ENCODE results near the gene OR8B3. TPM values are rescaled to one million over a fixed set of nuclear protein-coding genes. Genes with fewer than 3 reads are reported as not detected.

OR8B3 gene
- polyA plus RNA-seq, 1 donor (not counting 4 experiments of a cell fraction or from before 2014, with no cell fraction given), result not detected

GRCh38 chr11:124442442-124442841 lies 43.6 kb upstream of the OR8B3 start:
- no peak for DNase-seq (ENCODE audit: low read depth, low spot score)
- H3K79me2 ChIP-seq (ENCODE audit: control insufficient read depth, insufficient read depth, low read length), result no peaks in the 10 kb centered on the region
- H3K9me3 ChIP-seq (ENCODE audit: control insufficient read depth, low read depth, low read length), result no peaks in the 10 kb centered on the region
- no peaks in the 10 kb centered on the region for H3K9me1 ChIP-seq (ENCODE audit: control insufficient read depth, extremely low read depth, insufficient read depth, low read length)
- no peak overlapping the region for H3K9ac ChIP-seq (ENCODE audit: control insufficient read depth, extremely low read depth, insufficient read depth, low read length)
- H3K4me1 ChIP-seq (ENCODE audit: control insufficient read depth, extremely low read depth, insufficient read depth, low read length), result no peaks in the 10 kb centered on the region
- no peak overlapping the region for H3K27ac ChIP-seq (ENCODE audit: control insufficient read depth, insufficient read depth, low read length)
- H4K20me1 ChIP-seq (ENCODE audit: control insufficient read depth, extremely low read depth, insufficient read depth, low read length), result no peaks in the 10 kb centered on the region
- H3K4me2 ChIP-seq (ENCODE audit: control insufficient read depth, extremely low read depth, insufficient read depth, low read depth, low read length), result no peak overlapping the region
- TF ChIP-seq CTCF (optimal IDR thresholded peaks at IDR 0.05 in 1 of 3, IDR thresholded peaks at IDR 0.05 in 1 of 3, conservative IDR thresholded peaks at IDR 0.05 in 1 of 3; ENCODE audit: extremely low read depth in 1 of 3, insufficient read depth in 2 of 3, low read length in 3 of 3), result no peak
- no peak for TF ChIP-seq EZH2 (IDR thresholded peaks at IDR 0.05; ENCODE audit: low read length)
- H2AFZ ChIP-seq (ENCODE audit: control insufficient read depth, low read length), result no peak overlapping the region
- FAIRE-seq, result no peak
- no peaks in the 10 kb centered on the region for H3K36me3 ChIP-seq (ENCODE audit: control insufficient read depth in 2 of 2, extremely low read depth in 1 of 2, insufficient read depth in 2 of 2, low read length in 2 of 2)
- H3K27me3 ChIP-seq (ENCODE audit: control insufficient read depth, extremely low read depth, insufficient read depth, low read length), result no peaks in the 10 kb centered on the region
- no peak overlapping the region for H3K4me3 ChIP-seq (ENCODE audit: control insufficient read depth in 2 of 3, extremely low read depth in 1 of 3, insufficient read depth in 2 of 3, low read depth in 1 of 3, low read length in 3 of 3)
- dilution Hi-C loops (cut with MboI; ENCODE audit: extremely low pct_ligation_motif_present, low sequenced_read_pairs), result no loop called here

DNA sequence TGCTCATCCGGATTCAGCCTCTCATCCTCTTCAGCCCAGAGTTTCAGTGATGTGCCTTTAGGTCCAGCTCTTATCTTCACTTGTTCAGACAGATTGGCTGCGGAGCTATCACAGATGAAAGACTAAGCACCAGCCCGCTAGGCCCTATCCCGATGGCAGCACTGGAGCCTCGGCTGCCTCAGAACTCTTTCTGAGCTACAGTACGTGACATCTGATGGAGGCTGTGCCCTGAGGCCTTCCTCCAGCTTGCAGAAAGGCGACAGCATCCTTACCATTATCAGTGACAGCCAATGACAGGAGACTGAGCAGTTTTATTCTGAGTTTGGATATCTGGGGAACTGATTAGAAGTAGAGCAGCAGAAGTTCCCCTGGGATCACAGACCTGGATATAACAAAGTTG lies 42.7 kb upstream of the OR8B3 start:
- Histone ChIP-seq H3K4me2 (ENCODE audit: control insufficient read depth, extremely low read depth, insufficient read depth, low read depth, low read length) (no peak overlapping the region), H4K20me1 (ENCODE audit: control insufficient read depth, extremely low read depth, insufficient read depth, low read length) (no peaks in the 10 kb centered on the region), H3K9me1 (ENCODE audit: control insufficient read depth, extremely low read depth, insufficient read depth, low read length) (no peaks in the 10 kb centered on the region), H3K27ac (ENCODE audit: control insufficient read depth, insufficient read depth, low read length) (no peak overlapping the region), H3K27me3 (ENCODE audit: control insufficient read depth, extremely low read depth, insufficient read depth, low read length) (no peaks in the 10 kb centered on the region), H3K4me1 (ENCODE audit: control insufficient read depth, extremely low read depth, insufficient read depth, low read length) (no peaks in the 10 kb centered on the region), H3K4me3 (ENCODE audit: control insufficient read depth in 2 of 3, extremely low read depth in 1 of 3, insufficient read depth in 2 of 3, low read depth in 1 of 3, low read length in 3 of 3) (no peak overlapping the region), H3K9ac (ENCODE audit: control insufficient read depth, extremely low read depth, insufficient read depth, low read length) (no peak overlapping the region), H3K9me3 (ENCODE audit: control insufficient read depth, low read depth, low read length) (no peaks in the 10 kb centered on the region), H3K79me2 (ENCODE audit: control insufficient read depth, insufficient read depth, low read length) (no peaks in the 10 kb centered on the region), H3K36me3 (ENCODE audit: control insufficient read depth in 2 of 2, extremely low read depth in 1 of 2, insufficient read depth in 2 of 2, low read length in 2 of 2) (no peaks in the 10 kb centered on the region), H2AFZ (ENCODE audit: control insufficient read depth, low read length) (no peak overlapping the region)
- no peak for TF ChIP-seq EZH2 (IDR thresholded peaks at IDR 0.05; ENCODE audit: low read length)
- TF ChIP-seq CTCF (optimal IDR thresholded peaks at IDR 0.05 in 1 of 3, IDR thresholded peaks at IDR 0.05 in 1 of 3, conservative IDR thresholded peaks at IDR 0.05 in 1 of 3; ENCODE audit: extremely low read depth in 1 of 3, insufficient read depth in 2 of 3, low read length in 3 of 3), result no peak
- FAIRE-seq, result no peak
- no peak for DNase-seq (ENCODE audit: low read depth, low spot score)
- dilution Hi-C loops (cut with MboI; ENCODE audit: extremely low pct_ligation_motif_present, low sequenced_read_pairs), result no loop called here

Measured in keratinocyte (primary cell).